AG09309 (cell line): ENCODE measurements around the gene EDC3.

Source experiments
- DNase-seq: peaks from one replicate; pipeline ENCODE4 v3.0.0-alpha.2; 2010; ENCODE audit warnings: low read depth
- H3K4me3 ChIP-seq: 2 replicates; pipeline ENCODE4 v1.5.1; 2011; ENCODE audit warnings: mild to moderate bottlenecking, low read depth, low read length, moderate library complexity; ENCODE audit not compliant: control insufficient read depth
- TF ChIP-seq, protein P1 (sequence below): IDR thresholded peaks from 2 replicates; pipeline ENCODE4 v1.5.1; 2011; ENCODE audit warnings: mild to moderate bottlenecking, low read depth, low read length, inconsistent platforms; ENCODE audit not compliant: insufficient read depth, control insufficient read depth; ENCODE audit errors: missing control alignments

The EDC3 gene

DNA sequence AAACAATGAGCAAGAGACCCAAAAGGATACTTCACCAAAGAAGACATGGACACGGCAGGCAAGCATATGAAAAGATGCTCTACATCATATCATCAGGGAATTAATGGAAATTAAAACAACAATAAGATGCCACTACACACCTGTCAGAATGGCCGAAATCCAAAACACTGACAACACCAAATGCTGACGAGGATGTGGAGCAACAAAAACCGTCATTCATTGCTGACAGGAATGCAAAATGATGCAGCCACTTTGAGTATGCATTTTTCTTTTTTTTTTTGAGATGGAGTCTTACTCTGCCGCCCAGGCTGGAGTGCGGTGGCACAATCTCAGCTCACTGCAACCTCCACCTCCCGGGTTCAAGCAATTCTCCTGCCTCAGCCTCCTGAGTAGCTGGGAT lies 19.0 kb downstream of the EDC3 start:
- no peak overlapping the region for H3K4me3 ChIP-seq
- DNase-seq, result no peak
- TF ChIP-seq, protein P1, sequence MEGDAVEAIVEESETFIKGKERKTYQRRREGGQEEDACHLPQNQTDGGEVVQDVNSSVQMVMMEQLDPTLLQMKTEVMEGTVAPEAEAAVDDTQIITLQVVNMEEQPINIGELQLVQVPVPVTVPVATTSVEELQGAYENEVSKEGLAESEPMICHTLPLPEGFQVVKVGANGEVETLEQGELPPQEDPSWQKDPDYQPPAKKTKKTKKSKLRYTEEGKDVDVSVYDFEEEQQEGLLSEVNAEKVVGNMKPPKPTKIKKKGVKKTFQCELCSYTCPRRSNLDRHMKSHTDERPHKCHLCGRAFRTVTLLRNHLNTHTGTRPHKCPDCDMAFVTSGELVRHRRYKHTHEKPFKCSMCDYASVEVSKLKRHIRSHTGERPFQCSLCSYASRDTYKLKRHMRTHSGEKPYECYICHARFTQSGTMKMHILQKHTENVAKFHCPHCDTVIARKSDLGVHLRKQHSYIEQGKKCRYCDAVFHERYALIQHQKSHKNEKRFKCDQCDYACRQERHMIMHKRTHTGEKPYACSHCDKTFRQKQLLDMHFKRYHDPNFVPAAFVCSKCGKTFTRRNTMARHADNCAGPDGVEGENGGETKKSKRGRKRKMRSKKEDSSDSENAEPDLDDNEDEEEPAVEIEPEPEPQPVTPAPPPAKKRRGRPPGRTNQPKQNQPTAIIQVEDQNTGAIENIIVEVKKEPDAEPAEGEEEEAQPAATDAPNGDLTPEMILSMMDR, result no peak

DNA sequence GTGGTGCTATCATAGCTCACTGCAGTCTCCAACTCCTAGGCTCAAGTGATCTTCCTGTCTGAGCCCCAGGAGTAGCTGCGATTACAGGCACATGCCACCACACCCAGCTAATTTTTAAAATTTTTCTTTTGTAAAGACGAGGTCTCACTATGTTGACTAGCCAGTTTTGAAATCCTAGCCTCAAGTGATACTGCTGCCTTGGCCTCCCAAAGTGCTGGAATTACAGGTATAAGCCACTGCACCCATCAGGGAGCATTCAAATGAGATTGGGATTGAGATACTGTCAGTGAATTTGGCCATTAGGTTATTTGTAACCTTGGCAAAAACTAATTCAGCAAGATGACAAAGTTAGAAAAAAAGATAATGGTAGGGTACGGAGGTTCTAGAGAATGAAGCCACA lies 21.7 kb downstream of the EDC3 start:
- H3K4me3 ChIP-seq, result no peak overlapping the region
- DNase-seq, result no peak
- TF ChIP-seq, protein P1, result no peak

DNA sequence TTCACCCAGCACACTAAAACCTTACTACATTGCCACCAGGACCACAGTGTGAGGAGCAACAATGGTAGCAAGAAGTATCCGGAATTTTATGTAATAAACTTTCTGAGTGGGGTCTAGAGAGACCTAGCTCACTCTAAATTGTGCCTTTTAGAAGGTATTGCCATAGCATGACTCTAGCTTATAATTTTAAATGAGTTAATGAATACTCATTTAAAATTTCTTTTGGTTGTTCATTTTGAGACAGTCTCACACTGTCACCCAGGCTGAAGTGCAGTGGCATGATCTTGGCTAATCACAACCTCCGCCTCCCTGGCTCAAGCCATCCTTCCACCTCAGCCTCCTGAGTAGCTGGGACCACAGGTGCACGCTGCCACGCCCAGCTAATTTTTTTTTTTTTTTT lies 26.2 kb downstream of the EDC3 start:
- no peak overlapping the region for H3K4me3 ChIP-seq
- no peak for DNase-seq
- TF ChIP-seq, protein P1, result no peak

DNA sequence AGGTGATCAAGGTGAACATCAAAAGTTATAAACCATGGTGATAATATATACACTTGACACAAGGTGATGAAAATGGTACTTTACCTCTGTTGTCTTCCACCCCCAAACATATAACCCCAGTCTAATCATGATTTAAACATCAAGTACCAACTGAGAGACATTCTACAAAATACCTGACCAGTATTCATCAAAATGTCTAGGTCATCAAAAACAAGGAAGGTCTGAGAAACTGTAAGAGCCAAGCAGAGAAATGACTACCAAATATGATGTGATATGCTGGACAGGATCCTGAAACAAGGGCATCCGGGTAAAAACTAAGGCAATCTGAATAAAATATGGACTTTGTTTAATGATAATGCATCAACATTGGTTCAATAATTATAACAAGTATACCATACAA lies 27.8 kb downstream of the EDC3 start:
- no peak overlapping the region for H3K4me3 ChIP-seq
- TF ChIP-seq, protein P1, result no peak
- DNase-seq, result no peak

DNA sequence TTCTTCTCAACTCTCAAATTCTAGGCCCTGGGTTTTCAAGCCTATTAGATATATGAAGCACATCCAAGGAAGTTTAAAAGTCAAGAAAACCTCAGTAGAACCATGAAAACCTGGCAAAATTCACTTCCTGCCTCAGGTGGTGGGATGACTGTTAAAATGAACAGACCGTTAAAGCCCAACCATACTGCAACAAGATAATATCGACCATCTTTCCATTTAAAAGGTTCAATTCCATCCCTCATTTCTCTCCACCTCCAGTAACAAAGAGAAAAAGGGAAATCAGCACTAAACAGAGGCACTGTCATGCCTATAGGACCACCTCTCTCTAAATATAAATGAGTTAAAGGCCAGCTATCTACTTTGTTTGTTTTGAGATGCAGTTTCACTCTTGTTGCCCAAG lies 31.2 kb downstream of the EDC3 start:
- no peak for DNase-seq
- no peak overlapping the region for H3K4me3 ChIP-seq
- TF ChIP-seq, protein P1, result no peak

DNA sequence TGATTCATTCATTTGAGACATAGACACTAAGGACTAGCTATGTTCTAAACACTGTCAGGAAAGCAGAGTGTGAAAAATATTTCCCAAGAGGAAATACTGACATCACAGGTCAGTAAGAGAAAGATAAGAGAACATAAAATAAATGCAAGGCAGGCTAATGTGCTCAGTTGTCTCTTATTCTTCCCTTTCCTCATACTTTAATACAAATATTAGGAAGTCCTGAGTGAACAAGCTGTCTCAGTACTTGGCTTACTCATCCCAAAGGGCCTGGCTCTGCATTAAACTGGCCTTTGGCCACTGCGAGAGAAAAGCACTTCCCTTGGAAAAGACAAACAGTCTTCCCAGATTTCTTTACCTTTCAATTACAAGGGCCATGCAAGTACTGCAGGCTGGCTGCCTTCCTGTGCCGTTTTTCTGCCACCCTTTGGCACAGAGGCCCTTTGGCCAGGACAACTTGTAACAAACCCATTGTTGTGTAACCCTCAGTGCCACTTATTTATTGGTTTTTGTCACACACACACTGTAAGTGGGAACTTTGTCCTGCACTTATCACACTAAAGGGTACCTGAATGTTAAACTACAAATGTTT lies 31.7 kb downstream of the EDC3 start:
- no peak overlapping the region for H3K4me3 ChIP-seq
- TF ChIP-seq, protein P1, result no peak
- DNase-seq, result no peak
